ENCODE measurements around the gene SPATA9. TPM values are rescaled to one million over a fixed set of nuclear protein-coding genes. Genes with fewer than 3 reads are reported as not detected.

Gene SPATA9
- total and polyA plus RNA-seq, 9 of the 15 experiments (the other 6 are each of a cell fraction or from before 2014, with no cell fraction given): 0.16 to 5.5 (median 0.39) TPM; not detected in 3

DNA sequence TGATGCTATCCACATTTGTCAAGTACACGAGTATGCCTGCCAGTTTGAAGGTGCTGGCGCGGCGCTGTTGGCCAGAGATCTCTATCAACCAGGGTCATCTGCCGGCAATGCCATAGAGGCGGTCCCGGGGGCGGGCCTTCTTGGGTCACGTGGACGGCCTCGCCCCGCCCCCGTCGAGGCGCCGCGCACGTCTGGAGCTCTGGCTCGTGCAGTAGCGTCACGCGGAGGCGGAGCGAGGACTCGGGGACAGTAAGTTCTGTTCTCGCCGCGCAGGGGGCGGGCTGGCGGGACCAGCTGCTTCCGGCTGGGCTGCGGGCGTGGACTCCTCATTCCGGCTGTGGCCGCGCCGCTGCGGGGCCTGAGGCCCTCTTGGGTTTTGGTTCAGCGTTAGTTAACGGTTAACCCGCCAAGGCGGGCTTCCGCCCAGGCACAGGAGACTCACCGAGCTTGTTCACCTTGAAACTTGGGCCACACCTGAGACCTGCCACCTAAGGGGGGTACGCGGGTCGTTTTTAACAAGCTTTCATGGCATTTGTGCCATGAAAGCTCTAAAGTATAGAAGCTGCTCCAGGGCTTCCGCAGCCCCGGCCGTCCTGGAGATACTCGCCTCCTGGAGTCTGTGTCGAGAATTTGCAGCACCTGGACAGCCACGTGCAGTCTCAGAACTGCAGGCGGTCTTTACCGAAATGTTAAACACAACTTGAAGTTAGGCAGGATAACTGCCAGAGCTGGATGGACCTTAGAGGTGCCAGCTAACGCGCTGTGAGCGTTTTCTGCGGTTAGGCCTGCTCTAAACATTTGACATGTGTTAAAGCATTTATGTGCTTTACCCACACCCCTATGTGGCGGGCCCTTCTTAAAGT is 36.0 kb downstream of the SPATA9 start, which contains the start of gene RFESD (continued):
- TF ChIP-seq, protein P1, sequence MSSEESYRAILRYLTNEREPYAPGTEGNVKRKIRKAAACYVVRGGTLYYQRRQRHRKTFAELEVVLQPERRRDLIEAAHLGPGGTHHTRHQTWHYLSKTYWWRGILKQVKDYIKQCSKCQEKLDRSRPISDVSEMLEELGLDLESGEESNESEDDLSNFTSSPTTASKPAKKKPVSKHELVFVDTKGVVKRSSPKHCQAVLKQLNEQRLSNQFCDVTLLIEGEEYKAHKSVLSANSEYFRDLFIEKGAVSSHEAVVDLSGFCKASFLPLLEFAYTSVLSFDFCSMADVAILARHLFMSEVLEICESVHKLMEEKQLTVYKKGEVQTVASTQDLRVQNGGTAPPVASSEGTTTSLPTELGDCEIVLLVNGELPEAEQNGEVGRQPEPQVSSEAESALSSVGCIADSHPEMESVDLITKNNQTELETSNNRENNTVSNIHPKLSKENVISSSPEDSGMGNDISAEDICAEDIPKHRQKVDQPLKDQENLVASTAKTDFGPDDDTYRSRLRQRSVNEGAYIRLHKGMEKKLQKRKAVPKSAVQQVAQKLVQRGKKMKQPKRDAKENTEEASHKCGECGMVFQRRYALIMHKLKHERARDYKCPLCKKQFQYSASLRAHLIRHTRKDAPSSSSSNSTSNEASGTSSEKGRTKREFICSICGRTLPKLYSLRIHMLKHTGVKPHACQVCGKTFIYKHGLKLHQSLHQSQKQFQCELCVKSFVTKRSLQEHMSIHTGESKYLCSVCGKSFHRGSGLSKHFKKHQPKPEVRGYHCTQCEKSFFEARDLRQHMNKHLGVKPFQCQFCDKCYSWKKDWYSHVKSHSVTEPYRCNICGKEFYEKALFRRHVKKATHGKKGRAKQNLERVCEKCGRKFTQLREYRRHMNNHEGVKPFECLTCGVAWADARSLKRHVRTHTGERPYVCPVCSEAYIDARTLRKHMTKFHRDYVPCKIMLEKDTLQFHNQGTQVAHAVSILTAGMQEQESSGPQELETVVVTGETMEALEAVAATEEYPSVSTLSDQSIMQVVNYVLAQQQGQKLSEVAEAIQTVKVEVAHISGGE (CRISPR knock-in tag; IDR thresholded peaks at IDR 0.05): peak in 1 of 3 experiments; percentile 63; a peak in 1 of 6 replicates
- TF ChIP-seq, protein P2, sequence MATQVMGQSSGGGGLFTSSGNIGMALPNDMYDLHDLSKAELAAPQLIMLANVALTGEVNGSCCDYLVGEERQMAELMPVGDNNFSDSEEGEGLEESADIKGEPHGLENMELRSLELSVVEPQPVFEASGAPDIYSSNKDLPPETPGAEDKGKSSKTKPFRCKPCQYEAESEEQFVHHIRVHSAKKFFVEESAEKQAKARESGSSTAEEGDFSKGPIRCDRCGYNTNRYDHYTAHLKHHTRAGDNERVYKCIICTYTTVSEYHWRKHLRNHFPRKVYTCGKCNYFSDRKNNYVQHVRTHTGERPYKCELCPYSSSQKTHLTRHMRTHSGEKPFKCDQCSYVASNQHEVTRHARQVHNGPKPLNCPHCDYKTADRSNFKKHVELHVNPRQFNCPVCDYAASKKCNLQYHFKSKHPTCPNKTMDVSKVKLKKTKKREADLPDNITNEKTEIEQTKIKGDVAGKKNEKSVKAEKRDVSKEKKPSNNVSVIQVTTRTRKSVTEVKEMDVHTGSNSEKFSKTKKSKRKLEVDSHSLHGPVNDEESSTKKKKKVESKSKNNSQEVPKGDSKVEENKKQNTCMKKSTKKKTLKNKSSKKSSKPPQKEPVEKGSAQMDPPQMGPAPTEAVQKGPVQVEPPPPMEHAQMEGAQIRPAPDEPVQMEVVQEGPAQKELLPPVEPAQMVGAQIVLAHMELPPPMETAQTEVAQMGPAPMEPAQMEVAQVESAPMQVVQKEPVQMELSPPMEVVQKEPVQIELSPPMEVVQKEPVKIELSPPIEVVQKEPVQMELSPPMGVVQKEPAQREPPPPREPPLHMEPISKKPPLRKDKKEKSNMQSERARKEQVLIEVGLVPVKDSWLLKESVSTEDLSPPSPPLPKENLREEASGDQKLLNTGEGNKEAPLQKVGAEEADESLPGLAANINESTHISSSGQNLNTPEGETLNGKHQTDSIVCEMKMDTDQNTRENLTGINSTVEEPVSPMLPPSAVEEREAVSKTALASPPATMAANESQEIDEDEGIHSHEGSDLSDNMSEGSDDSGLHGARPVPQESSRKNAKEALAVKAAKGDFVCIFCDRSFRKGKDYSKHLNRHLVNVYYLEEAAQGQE (IDR thresholded peaks at IDR 0.05; ENCODE audit: borderline replicate concordance): peak; percentile 94
- TF ChIP-seq, protein P2 (CRISPR knock-in tag; IDR thresholded peaks at IDR 0.05; ENCODE audit: low read depth): no peak; the same call in 1 of the 2 replicates
- peak; percentile 9; the same call in 1 of the 2 replicates for TF ChIP-seq KLF6 (CRISPR knock-in tag; IDR thresholded peaks at IDR 0.05; ENCODE audit: borderline replicate concordance)
- no peak for TF ChIP-seq MED1 (CRISPR knock-in tag; IDR thresholded peaks at IDR 0.05; ENCODE audit: borderline replicate concordance)
- no peak for TF ChIP-seq TRIM24 (IDR thresholded peaks at IDR 0.05)
- TF ChIP-seq, protein P3, sequence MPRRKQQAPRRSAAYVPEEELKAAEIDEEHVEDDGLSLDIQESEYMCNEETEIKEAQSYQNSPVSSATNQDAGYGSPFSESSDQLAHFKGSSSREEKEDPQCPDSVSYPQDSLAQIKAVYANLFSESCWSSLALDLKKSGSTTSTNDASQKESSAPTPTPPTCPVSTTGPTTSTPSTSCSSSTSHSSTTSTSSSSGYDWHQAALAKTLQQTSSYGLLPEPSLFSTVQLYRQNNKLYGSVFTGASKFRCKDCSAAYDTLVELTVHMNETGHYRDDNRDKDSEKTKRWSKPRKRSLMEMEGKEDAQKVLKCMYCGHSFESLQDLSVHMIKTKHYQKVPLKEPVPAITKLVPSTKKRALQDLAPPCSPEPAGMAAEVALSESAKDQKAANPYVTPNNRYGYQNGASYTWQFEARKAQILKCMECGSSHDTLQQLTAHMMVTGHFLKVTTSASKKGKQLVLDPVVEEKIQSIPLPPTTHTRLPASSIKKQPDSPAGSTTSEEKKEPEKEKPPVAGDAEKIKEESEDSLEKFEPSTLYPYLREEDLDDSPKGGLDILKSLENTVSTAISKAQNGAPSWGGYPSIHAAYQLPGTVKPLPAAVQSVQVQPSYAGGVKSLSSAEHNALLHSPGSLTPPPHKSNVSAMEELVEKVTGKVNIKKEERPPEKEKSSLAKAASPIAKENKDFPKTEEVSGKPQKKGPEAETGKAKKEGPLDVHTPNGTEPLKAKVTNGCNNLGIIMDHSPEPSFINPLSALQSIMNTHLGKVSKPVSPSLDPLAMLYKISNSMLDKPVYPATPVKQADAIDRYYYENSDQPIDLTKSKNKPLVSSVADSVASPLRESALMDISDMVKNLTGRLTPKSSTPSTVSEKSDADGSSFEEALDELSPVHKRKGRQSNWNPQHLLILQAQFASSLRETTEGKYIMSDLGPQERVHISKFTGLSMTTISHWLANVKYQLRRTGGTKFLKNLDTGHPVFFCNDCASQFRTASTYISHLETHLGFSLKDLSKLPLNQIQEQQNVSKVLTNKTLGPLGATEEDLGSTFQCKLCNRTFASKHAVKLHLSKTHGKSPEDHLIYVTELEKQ (CRISPR knock-in tag; IDR thresholded peaks at IDR 0.05): no peak
